ENCODE measurements around the gene ABL1. TPM values are rescaled to one million over a fixed set of nuclear protein-coding genes. Genes with fewer than 3 reads are reported as not detected.

ABL1 gene
- total and polyA plus RNA-seq, 2 of the 13 experiments (the other 11 are each of a cell fraction or from before 2014, with no cell fraction given), result 10.8 to 20.4 TPM

DNA sequence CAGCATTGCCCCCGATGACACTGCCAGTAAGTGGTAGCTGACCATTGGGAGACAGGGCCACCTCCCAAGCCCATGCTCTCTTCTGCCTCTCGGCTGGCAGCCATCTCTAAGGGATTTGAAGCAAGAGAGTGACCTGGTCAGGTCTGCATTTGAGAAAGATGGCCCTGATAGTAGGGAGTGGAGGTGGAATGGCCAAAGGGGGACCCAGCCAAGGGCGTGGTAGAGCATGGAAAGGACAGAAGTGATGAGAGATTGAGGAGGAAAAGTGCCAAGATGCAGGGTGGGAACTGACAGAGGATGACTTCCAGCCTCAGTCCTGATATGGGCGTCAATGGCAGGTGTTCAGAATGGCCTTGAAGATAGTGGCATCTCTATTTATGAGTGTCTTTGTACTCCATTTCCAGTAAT lies 9.0 kb downstream of the ABL1 start (continued):
- TF ChIP-seq, protein P1, sequence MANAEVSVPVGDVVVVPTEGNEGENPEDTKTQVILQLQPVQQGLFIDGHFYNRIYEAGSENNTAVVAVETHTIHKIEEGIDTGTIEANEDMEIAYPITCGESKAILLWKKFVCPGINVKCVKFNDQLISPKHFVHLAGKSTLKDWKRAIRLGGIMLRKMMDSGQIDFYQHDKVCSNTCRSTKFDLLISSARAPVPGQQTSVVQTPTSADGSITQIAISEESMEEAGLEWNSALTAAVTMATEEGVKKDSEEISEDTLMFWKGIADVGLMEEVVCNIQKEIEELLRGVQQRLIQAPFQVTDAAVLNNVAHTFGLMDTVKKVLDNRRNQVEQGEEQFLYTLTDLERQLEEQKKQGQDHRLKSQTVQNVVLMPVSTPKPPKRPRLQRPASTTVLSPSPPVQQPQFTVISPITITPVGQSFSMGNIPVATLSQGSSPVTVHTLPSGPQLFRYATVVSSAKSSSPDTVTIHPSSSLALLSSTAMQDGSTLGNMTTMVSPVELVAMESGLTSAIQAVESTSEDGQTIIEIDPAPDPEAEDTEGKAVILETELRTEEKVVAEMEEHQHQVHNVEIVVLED (CRISPR knock-in tag; IDR thresholded peaks at IDR 0.05; ENCODE audit: borderline replicate concordance), result no peak
- TF ChIP-seq ZNF383 (CRISPR knock-in tag; IDR thresholded peaks at IDR 0.05; ENCODE audit: borderline replicate concordance) (no peak), IRX3 (CRISPR knock-in tag; IDR thresholded peaks at IDR 0.05; ENCODE audit: borderline replicate concordance, low read depth) (no peak), ZNF891 (CRISPR knock-in tag; IDR thresholded peaks at IDR 0.05) (no peak), CBFB (CRISPR knock-in tag; IDR thresholded peaks at IDR 0.05) (no peak)
- TF ChIP-seq, protein P2, sequence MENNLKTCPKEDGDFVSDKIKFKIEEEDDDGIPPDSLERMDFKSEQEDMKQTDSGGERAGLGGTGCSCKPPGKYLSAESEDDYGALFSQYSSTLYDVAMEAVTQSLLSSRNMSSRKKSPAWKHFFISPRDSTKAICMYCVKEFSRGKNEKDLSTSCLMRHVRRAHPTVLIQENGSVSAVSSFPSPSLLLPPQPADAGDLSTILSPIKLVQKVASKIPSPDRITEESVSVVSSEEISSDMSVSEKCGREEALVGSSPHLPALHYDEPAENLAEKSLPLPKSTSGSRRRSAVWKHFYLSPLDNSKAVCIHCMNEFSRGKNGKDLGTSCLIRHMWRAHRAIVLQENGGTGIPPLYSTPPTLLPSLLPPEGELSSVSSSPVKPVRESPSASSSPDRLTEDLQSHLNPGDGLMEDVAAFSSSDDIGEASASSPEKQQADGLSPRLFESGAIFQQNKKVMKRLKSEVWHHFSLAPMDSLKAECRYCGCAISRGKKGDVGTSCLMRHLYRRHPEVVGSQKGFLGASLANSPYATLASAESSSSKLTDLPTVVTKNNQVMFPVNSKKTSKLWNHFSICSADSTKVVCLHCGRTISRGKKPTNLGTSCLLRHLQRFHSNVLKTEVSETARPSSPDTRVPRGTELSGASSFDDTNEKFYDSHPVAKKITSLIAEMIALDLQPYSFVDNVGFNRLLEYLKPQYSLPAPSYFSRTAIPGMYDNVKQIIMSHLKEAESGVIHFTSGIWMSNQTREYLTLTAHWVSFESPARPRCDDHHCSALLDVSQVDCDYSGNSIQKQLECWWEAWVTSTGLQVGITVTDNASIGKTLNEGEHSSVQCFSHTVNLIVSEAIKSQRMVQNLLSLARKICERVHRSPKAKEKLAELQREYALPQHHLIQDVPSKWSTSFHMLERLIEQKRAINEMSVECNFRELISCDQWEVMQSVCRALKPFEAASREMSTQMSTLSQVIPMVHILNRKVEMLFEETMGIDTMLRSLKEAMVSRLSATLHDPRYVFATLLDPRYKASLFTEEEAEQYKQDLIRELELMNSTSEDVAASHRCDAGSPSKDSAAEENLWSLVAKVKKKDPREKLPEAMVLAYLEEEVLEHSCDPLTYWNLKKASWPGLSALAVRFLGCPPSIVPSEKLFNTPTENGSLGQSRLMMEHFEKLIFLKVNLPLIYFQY (CRISPR knock-in tag; IDR thresholded peaks at IDR 0.05; ENCODE audit: borderline replicate concordance), result no peak
- TF ChIP-seq, protein P3, sequence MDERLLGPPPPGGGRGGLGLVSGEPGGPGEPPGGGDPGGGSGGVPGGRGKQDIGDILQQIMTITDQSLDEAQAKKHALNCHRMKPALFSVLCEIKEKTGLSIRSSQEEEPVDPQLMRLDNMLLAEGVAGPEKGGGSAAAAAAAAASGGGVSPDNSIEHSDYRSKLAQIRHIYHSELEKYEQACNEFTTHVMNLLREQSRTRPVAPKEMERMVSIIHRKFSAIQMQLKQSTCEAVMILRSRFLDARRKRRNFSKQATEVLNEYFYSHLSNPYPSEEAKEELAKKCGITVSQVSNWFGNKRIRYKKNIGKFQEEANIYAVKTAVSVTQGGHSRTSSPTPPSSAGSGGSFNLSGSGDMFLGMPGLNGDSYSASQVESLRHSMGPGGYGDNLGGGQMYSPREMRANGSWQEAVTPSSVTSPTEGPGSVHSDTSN (CRISPR knock-in tag; IDR thresholded peaks at IDR 0.05), result no peak

All from HepG2 (cell line).